Measurements from ENCODE around the gene DAGLA.

The DAGLA gene

GRCh38 chr11:61675826-61676225 lies 4.4 kb upstream of the DAGLA start:
- Histone ChIP-seq H4K12ac (ENCODE audit: low read depth, low read length) (no peak overlapping the region), H3K27ac (ENCODE audit: low read depth, low read length) (no peak overlapping the region), H3K4me1 (ENCODE audit: control insufficient read depth in 1 of 2, insufficient read depth in 2 of 2, low read length in 2 of 2) (peaks cover 7 to 9% of the 10 kb centered on the region in 2 experiments), H3K4ac (ENCODE audit: low read depth, low read length) (no peak overlapping the region), H3K4me2 (ENCODE audit: low read length) (no peak overlapping the region), H3K18ac (ENCODE audit: low read length) (no peak overlapping the region), H2BK12ac (ENCODE audit: low read length) (no peak overlapping the region), H3K9ac (ENCODE audit: low read length) (no peak overlapping the region), H2BK5ac (ENCODE audit: low read depth, low read length, poor library complexity) (no peak overlapping the region), H4K8ac (ENCODE audit: low read depth, low read length) (no peak overlapping the region), H3K14ac (ENCODE audit: low read length) (no peak overlapping the region), H3K4me3 (ENCODE audit: low read depth, low read length) (no peak overlapping the region), H3K23ac (ENCODE audit: low read length) (no peak overlapping the region), H3K36me3 (ENCODE audit: control insufficient read depth in 1 of 2, insufficient read depth in 2 of 2, low read length in 2 of 2) (no peaks in the 10 kb centered on the region), H3K27me3 (ENCODE audit: insufficient read depth, low read length) (no peaks in the 10 kb centered on the region), H3K9me3 (ENCODE audit: insufficient read depth, low read depth, low read length) (peaks cover under 1% of the 10 kb centered on the region), H2BK120ac (ENCODE audit: insufficient read depth, low read length, poor library complexity) (no peak overlapping the region), H3K79me1 (ENCODE audit: low read length) (peaks cover 3% of the 10 kb centered on the region), H3K79me2 (ENCODE audit: control insufficient read depth, insufficient read depth, low read length, poor library complexity) (no peaks in the 10 kb centered on the region), H2AK5ac (ENCODE audit: low read length) (no peak overlapping the region), H2AFZ (ENCODE audit: insufficient read depth, low read length, poor library complexity) (no peak overlapping the region), H4K91ac (ENCODE audit: low read depth, low read length) (no peak overlapping the region)
- no peak for DNase-seq
- WGBS (ENCODE audit: extremely low coverage, insufficient coverage, insufficient read length) = no CpG with 5 or more reads among the region's 5 CpGs

DNA sequence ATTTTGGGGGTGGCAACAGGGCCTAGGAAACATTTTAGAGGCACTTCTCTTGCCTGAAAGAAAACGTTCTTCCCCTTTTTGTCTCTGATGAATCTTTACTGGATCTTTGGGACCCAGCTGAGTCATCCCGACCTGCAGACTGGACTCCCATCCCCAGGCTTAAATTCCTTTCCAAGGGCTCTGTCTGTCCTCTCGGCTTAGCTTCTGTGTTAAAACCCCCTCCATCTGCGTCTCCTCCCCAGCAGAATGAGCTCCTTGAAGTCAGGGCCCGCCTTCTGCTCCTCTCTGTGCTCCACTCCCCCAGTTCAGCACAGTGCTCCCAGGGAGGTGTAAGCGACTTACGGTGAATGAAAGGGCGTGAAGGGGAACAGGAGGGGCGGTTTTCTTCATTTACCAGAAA lies 895 bp upstream of the DAGLA start:
- Histone ChIP-seq H3K4me3 (ENCODE audit: low read depth, low read length) (no peak overlapping the region), H3K79me1 (ENCODE audit: low read length) (peaks cover 3% of the 10 kb centered on the region), H3K9me3 (ENCODE audit: insufficient read depth, low read depth, low read length) (peaks cover 4% of the 10 kb centered on the region), H3K4me2 (ENCODE audit: low read length) (no peak overlapping the region), H3K27me3 (ENCODE audit: insufficient read depth, low read length) (no peaks in the 10 kb centered on the region), H3K23ac (ENCODE audit: low read length) (no peak overlapping the region), H3K36me3 (ENCODE audit: control insufficient read depth in 1 of 2, insufficient read depth in 2 of 2, low read length in 2 of 2) (no peaks in the 10 kb centered on the region), H3K14ac (ENCODE audit: low read length) (no peak overlapping the region), H2BK12ac (ENCODE audit: low read length) (no peak overlapping the region), H4K91ac (ENCODE audit: low read depth, low read length) (no peak overlapping the region), H3K79me2 (ENCODE audit: control insufficient read depth, insufficient read depth, low read length, poor library complexity) (no peaks in the 10 kb centered on the region), H3K9ac (ENCODE audit: low read length) (no peak overlapping the region), H2BK120ac (ENCODE audit: insufficient read depth, low read length, poor library complexity) (no peak overlapping the region), H3K4ac (ENCODE audit: low read depth, low read length) (no peak overlapping the region), H2AK5ac (ENCODE audit: low read length) (no peak overlapping the region), H4K8ac (ENCODE audit: low read depth, low read length) (no peak overlapping the region), H4K12ac (ENCODE audit: low read depth, low read length) (no peak overlapping the region), H3K4me1 (ENCODE audit: control insufficient read depth in 1 of 2, insufficient read depth in 2 of 2, low read length in 2 of 2) (peaks cover 8 to 16% of the 10 kb centered on the region in 2 experiments), H2BK5ac (ENCODE audit: low read depth, low read length, poor library complexity) (no peak overlapping the region), H3K27ac (ENCODE audit: low read depth, low read length) (no peak overlapping the region), H3K18ac (ENCODE audit: low read length) (no peak overlapping the region), H2AFZ (ENCODE audit: insufficient read depth, low read length, poor library complexity) (no peak overlapping the region)
- no CpG with 5 or more reads among the region's 9 CpGs for WGBS (ENCODE audit: extremely low coverage, insufficient coverage, insufficient read length)
- peak in 1 of 2 donors; percentile 17 for DNase-seq

GRCh38 chr11:61680622-61681221 lies 531 bp downstream of the DAGLA start:
- WGBS (ENCODE audit: extremely low coverage, insufficient coverage, insufficient read length) = no CpG with 5 or more reads among the region's 30 CpGs
- H4K8ac ChIP-seq (ENCODE audit: low read depth, low read length) = peak overlapping the region; percentile 77
- H3K23ac ChIP-seq (ENCODE audit: low read length) = no peak overlapping the region
- peak overlapping the region; percentile 40 for H4K91ac ChIP-seq (ENCODE audit: low read depth, low read length)
- DNase-seq = no peak
- peak overlapping the region; percentile 71 for H3K14ac ChIP-seq (ENCODE audit: low read length)
- peaks cover 3% of the 10 kb centered on the region for H3K79me1 ChIP-seq (ENCODE audit: low read length)
- peak overlapping the region; percentile 70 for H3K4me3 ChIP-seq (ENCODE audit: low read depth, low read length)
- no peaks in the 10 kb centered on the region for H3K79me2 ChIP-seq (ENCODE audit: control insufficient read depth, insufficient read depth, low read length, poor library complexity)
- H3K18ac ChIP-seq (ENCODE audit: low read length) = peak overlapping the region; percentile 2
- peak overlapping the region; percentile 16 for H2AK5ac ChIP-seq (ENCODE audit: low read length)
- peak overlapping the region; percentile 64 for H3K4me2 ChIP-seq (ENCODE audit: low read length)
- peak overlapping the region; percentile 76 for H2AFZ ChIP-seq (ENCODE audit: insufficient read depth, low read length, poor library complexity)
- H2BK12ac ChIP-seq (ENCODE audit: low read length) = no peak overlapping the region
- no peak overlapping the region for H3K9ac ChIP-seq (ENCODE audit: low read length)
- no peak overlapping the region for H3K27ac ChIP-seq (ENCODE audit: low read depth, low read length)
- H3K4me1 ChIP-seq (ENCODE audit: control insufficient read depth in 1 of 2, insufficient read depth in 2 of 2, low read length in 2 of 2) = peaks cover 8 to 16% of the 10 kb centered on the region in 2 experiments
- H3K36me3 ChIP-seq (ENCODE audit: control insufficient read depth in 1 of 2, insufficient read depth in 2 of 2, low read length in 2 of 2) = no peaks in the 10 kb centered on the region
- peaks cover 4% of the 10 kb centered on the region for H3K9me3 ChIP-seq (ENCODE audit: insufficient read depth, low read depth, low read length)
- H3K4ac ChIP-seq (ENCODE audit: low read depth, low read length) = no peak overlapping the region
- no peak overlapping the region for H4K12ac ChIP-seq (ENCODE audit: low read depth, low read length)
- H2BK120ac ChIP-seq (ENCODE audit: insufficient read depth, low read length, poor library complexity) = no peak overlapping the region
- H2BK5ac ChIP-seq (ENCODE audit: low read depth, low read length, poor library complexity) = no peak overlapping the region
- H3K27me3 ChIP-seq (ENCODE audit: insufficient read depth, low read length) = no peaks in the 10 kb centered on the region

DNA sequence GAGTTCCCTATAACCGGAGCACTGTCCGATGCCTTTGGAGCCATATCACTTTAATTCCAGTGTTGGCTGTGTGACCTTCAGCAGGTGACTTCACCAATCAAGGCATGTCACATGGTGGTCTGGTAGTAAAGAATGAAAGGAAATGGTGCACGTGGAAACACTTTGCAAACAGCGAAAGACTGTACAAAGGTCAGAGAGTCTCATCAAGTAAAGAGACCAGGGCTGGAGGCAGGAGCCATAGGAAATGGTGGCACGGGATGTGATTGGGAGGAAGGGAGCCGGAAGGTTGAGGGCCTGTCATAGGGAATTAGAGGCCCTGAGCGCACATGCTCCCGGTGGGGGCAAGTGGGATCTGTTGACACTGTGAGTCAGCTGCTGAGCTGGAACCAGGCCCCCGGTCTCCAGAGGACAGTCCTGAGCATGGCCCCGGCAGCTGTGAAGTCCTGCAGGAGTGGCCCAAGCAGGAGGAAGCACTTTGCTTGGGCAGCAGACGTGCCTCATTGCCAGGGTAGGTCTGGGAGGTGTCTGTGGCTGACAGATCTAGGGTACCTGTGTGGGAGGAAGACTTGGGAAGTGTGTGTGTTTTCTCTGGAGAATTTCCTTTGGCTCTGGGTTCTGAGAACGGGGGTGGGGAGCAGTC lies 2.0 kb downstream of the DAGLA start:
- no peak overlapping the region for H2AK5ac ChIP-seq (ENCODE audit: low read length)

More for the DNA sequence above, 2.0 kb downstream of the DAGLA start:
- H3K9ac ChIP-seq (ENCODE audit: low read length) = no peak overlapping the region
- no peak overlapping the region for H4K8ac ChIP-seq (ENCODE audit: low read depth, low read length)
- no peak overlapping the region for H4K91ac ChIP-seq (ENCODE audit: low read depth, low read length)
- H3K27ac ChIP-seq (ENCODE audit: low read depth, low read length) = no peak overlapping the region
- no peak overlapping the region for H3K23ac ChIP-seq (ENCODE audit: low read length)
- H2AFZ ChIP-seq (ENCODE audit: insufficient read depth, low read length, poor library complexity) = no peak overlapping the region
- H3K4me1 ChIP-seq (ENCODE audit: control insufficient read depth in 1 of 2, insufficient read depth in 2 of 2, low read length in 2 of 2) = peaks cover 8 to 16% of the 10 kb centered on the region in 2 experiments
- no peak overlapping the region for H3K14ac ChIP-seq (ENCODE audit: low read length)
- H3K9me3 ChIP-seq (ENCODE audit: insufficient read depth, low read depth, low read length) = peaks cover 4% of the 10 kb centered on the region
- no peak overlapping the region for H3K4ac ChIP-seq (ENCODE audit: low read depth, low read length)
- no peak overlapping the region for H3K4me2 ChIP-seq (ENCODE audit: low read length)
- H3K79me1 ChIP-seq (ENCODE audit: low read length) = peaks cover 3% of the 10 kb centered on the region
- H2BK5ac ChIP-seq (ENCODE audit: low read depth, low read length, poor library complexity) = no peak overlapping the region
- no peak overlapping the region for H3K18ac ChIP-seq (ENCODE audit: low read length)
- no peaks in the 10 kb centered on the region for H3K36me3 ChIP-seq (ENCODE audit: control insufficient read depth in 1 of 2, insufficient read depth in 2 of 2, low read length in 2 of 2)
- H2BK120ac ChIP-seq (ENCODE audit: insufficient read depth, low read length, poor library complexity) = no peak overlapping the region
- no peak overlapping the region for H4K12ac ChIP-seq (ENCODE audit: low read depth, low read length)
- WGBS (ENCODE audit: extremely low coverage, insufficient coverage, insufficient read length) = no CpG with 5 or more reads among the region's 12 CpGs
- H3K27me3 ChIP-seq (ENCODE audit: insufficient read depth, low read length) = no peaks in the 10 kb centered on the region
- DNase-seq = no peak
- no peak overlapping the region for H3K4me3 ChIP-seq (ENCODE audit: low read depth, low read length)
- H3K79me2 ChIP-seq (ENCODE audit: control insufficient read depth, insufficient read depth, low read length, poor library complexity) = no peaks in the 10 kb centered on the region
- no peak overlapping the region for H2BK12ac ChIP-seq (ENCODE audit: low read length)

Measured in trophoblast cell (in vitro differentiated cells and primary cell).